GM23338 (cell line): ENCODE data around the gene MERTK. TPM values are rescaled to one million over a fixed set of nuclear protein-coding genes. Genes with fewer than 3 reads are reported as not detected.
"Not testable (repeated sequence)": the region's sequence is repeated elsewhere in the genome, so short reads cannot be mapped to it uniquely, and the experiment has no call there.

Experiments
- ATAC-seq: fragments of 200-7000 bp; cut with Tn5 transposase; 3 replicates; pipeline ENCODE4 v1.9.1; 2020
- DNase-seq: peaks from one replicate; pipeline ENCODE4 v3.0.0-alpha.2; 2015; ENCODE audit warnings: low spot score
- H2AFZ ChIP-seq: fragments of 200-600 bp; sonication (generic); 2 replicates; pipeline ENCODE4 v1.8.0; 2016; ENCODE audit warnings: antibody characterized with exemption, mild to moderate bottlenecking, moderate library complexity
- H3F3A ChIP-seq: fragments of 200-600 bp; sonication (generic); replicated peaks from 2 replicates; pipeline ENCODE4 v1.8.0; 2017; ENCODE audit warnings: antibody characterized with exemption, mixed run types, low read depth
- H3K27ac ChIP-seq: fragments of 200-600 bp; sonication (generic); 2 replicates; pipeline ENCODE4 v1.6.1; 2016; ENCODE audit warnings: low read depth
- H3K27me3 ChIP-seq: fragments of 200-600 bp; sonication (generic); 2 replicates; pipeline ENCODE4 v1.8.0; 2016; ENCODE audit warnings: mild to moderate bottlenecking, mixed run types, moderate library complexity; ENCODE audit not compliant: insufficient read depth
- H3K36me3 ChIP-seq: fragments of 200-600 bp; sonication (generic); 2 replicates; pipeline ENCODE4 v1.8.0; 2016; ENCODE audit warnings: mild to moderate bottlenecking; ENCODE audit not compliant: insufficient read depth
- H3K4me1 ChIP-seq: fragments of 200-600 bp; sonication (generic); 2 replicates; pipeline ENCODE4 v1.8.0; 2016; ENCODE audit warnings: mild to moderate bottlenecking, moderate library complexity; ENCODE audit not compliant: insufficient read depth
- H3K4me2 ChIP-seq: fragments of 200-600 bp; sonication (generic); 2 replicates; pipeline ENCODE4 v1.7.1; 2017; ENCODE audit warnings: mixed run types
- H3K4me3 ChIP-seq: fragments of 200-600 bp; sonication (generic); 2 replicates; pipeline ENCODE4 v1.6.1; 2016; ENCODE audit warnings: mixed run types
- H3K79me2 ChIP-seq: fragments of 200-600 bp; sonication (generic); replicated peaks from 2 replicates; pipeline ENCODE4 v1.8.0; 2017; ENCODE audit warnings: mild to moderate bottlenecking; ENCODE audit not compliant: insufficient read depth
- H3K9me2 ChIP-seq: fragments of 200-600 bp; sonication (generic); 2 replicates; pipeline ENCODE4 v1.8.0; 2017; ENCODE audit not compliant: insufficient read depth
- H4K20me1 ChIP-seq: fragments of 200-600 bp; sonication (generic); replicated peaks from 2 replicates; pipeline ENCODE4 v1.8.0; 2017; ENCODE audit warnings: mild to moderate bottlenecking; ENCODE audit not compliant: insufficient read depth
- H3K27ac Mint-ChIP-seq: 2 replicates; pipeline ENCODE4 v1.8.0; 2020; ENCODE audit warnings: inconsistent platforms, mild to moderate bottlenecking, moderate library complexity, mixed read lengths
- H3K27me3 Mint-ChIP-seq: 3 replicates; pipeline ENCODE4 v1.8.0; 2022; ENCODE audit warnings: low read depth, mild to moderate bottlenecking, moderate library complexity, mixed read lengths, inconsistent platforms; ENCODE audit not compliant: insufficient read depth, poor library complexity
- H3K36me3 Mint-ChIP-seq: 3 replicates; pipeline ENCODE4 v1.8.0; 2021; ENCODE audit warnings: low read depth, mild to moderate bottlenecking, inconsistent platforms, moderate library complexity, mixed read lengths
- H3K4me1 Mint-ChIP-seq: 3 replicates; pipeline ENCODE4 v1.8.0; 2020; ENCODE audit warnings: mild to moderate bottlenecking, inconsistent platforms, mixed read lengths
- H3K4me3 Mint-ChIP-seq: 3 replicates; pipeline ENCODE4 v1.8.0; 2021; ENCODE audit warnings: moderate library complexity, mild to moderate bottlenecking, inconsistent platforms, mixed read lengths
- H3K9me3 Mint-ChIP-seq: 3 replicates; pipeline ENCODE4 v1.8.0; 2020; ENCODE audit warnings: moderate library complexity, mild to moderate bottlenecking, inconsistent platforms, mixed read lengths
- CREB1 ChIP-seq: fragments of 250-450 bp; sonication (Bioruptor Pico); IDR thresholded peaks from 2 replicates; pipeline ENCODE4 v1.5.0; 2020; ENCODE audit warnings: low read depth, mild to moderate bottlenecking, moderate library complexity
- EZH2 ChIP-seq: fragments of 200-600 bp; sonication (generic); IDR thresholded peaks from one replicate; pipeline ENCODE4 v1.8.0; 2017; ENCODE audit warnings: antibody characterized with exemption, mild to moderate bottlenecking, low read depth; ENCODE audit not compliant: unreplicated experiment
- EZH2phosphoT487 ChIP-seq: fragments of 200-600 bp; sonication (generic); IDR thresholded peaks from one replicate; pipeline ENCODE4 v1.8.1; 2018; ENCODE audit warnings: antibody characterized with exemption; ENCODE audit not compliant: unreplicated experiment
- JUNB ChIP-seq: IDR thresholded peaks from one replicate; pipeline ENCODE4 v1.6.1; 2016; ENCODE audit warnings: antibody characterized with exemption; ENCODE audit not compliant: unreplicated experiment
- NANOG ChIP-seq: IDR thresholded peaks from 2 replicates; pipeline ENCODE4 v1.6.1; 2016; ENCODE audit warnings: antibody characterized with exemption, borderline replicate concordance
- POLR2AphosphoS5 ChIP-seq: IDR thresholded peaks from 2 replicates; pipeline ENCODE4 v1.6.1; 2016; ENCODE audit warnings: antibody characterized with exemption, low read depth
- STAT1 ChIP-seq: IDR thresholded peaks from one replicate; pipeline ENCODE4 v1.6.1; 2016; ENCODE audit warnings: antibody characterized with exemption; ENCODE audit not compliant: unreplicated experiment
- ZNF114 ChIP-seq: fragments of 250-450 bp; sonication (Bioruptor Pico); IDR thresholded peaks from 2 replicates; pipeline ENCODE4 v1.5.0; 2020; ENCODE audit warnings: mild to moderate bottlenecking, moderate library complexity
- polyA plus RNA-seq: library from polyadenylated mRNA; unstranded; fragments of >200 nt; fragmentation: Nextera tagmentation; extraction: Ambion mirVana; gene quantifications from 2 replicates; pipeline ENCODE4 v1.2.1, GENCODE V29; 2016
- total RNA-seq: library from RNA; depleted of rRNA; stranded (reverse); fragments of >200 nt; shearing (Covaris generic); gene quantifications from 2 replicates; pipeline ENCODE4 v1.2.3, GENCODE V29; 2014
- TF ChIP-seq, protein P1 (sequence below): IDR thresholded peaks from one replicate; pipeline ENCODE4 v1.6.1; 2018; ENCODE audit warnings: antibody characterized with exemption; ENCODE audit not compliant: unreplicated experiment
- TF ChIP-seq, protein P2 (sequence below): IDR thresholded peaks from 2 replicates; pipeline ENCODE4 v1.6.1; 2016; ENCODE audit warnings: antibody characterized with exemption
- TF ChIP-seq, protein P3 (sequence below): fragments of 250-450 bp; sonication (Bioruptor Pico); IDR thresholded peaks from 2 replicates; pipeline ENCODE4 v1.5.0; 2020; ENCODE audit warnings: mild to moderate bottlenecking, moderate library complexity

Gene MERTK
- total and polyA plus RNA-seq, 2 experiments from 2014 or later, result 3.0 to 9.0 TPM

DNA sequence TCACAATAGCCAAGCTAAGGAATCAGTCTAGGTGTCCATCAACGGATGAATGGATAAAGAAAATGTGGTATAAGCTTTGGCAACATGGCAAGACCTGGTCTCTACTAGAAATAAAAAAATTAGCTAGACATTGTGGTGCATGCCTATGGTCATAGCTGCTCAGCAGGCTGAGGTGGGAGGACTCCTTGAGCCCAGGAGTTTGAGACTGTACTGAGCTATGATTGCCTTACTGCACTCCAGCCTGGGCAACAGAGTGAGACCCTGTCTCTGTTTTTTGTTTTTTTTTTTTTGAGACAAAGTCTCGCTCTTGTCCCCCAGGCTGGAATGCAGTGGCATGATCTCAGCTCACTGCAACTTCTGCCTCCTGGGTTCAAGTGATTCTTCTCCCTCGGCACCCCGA is 11.6 kb downstream of the MERTK start:
- H3K27ac Mint-ChIP-seq, H3K4me3 ChIP-seq, H2AFZ ChIP-seq, H3F3A ChIP-seq, H3K27me3 ChIP-seq, H3K79me2 ChIP-seq, H3K36me3 Mint-ChIP-seq, H3K9me2 ChIP-seq, DNase-seq, H3K9me3 Mint-ChIP-seq, ATAC-seq, H3K27me3 Mint-ChIP-seq, H3K27ac ChIP-seq, H3K4me3 Mint-ChIP-seq, H3K36me3 ChIP-seq, H4K20me1 ChIP-seq, H3K4me2 ChIP-seq: not testable (repeated sequence)
- peaks cover 20% of the 10 kb centered on the region for H3K4me1 ChIP-seq
- H3K4me1 Mint-ChIP-seq, result peaks cover 27% of the 10 kb centered on the region

DNA sequence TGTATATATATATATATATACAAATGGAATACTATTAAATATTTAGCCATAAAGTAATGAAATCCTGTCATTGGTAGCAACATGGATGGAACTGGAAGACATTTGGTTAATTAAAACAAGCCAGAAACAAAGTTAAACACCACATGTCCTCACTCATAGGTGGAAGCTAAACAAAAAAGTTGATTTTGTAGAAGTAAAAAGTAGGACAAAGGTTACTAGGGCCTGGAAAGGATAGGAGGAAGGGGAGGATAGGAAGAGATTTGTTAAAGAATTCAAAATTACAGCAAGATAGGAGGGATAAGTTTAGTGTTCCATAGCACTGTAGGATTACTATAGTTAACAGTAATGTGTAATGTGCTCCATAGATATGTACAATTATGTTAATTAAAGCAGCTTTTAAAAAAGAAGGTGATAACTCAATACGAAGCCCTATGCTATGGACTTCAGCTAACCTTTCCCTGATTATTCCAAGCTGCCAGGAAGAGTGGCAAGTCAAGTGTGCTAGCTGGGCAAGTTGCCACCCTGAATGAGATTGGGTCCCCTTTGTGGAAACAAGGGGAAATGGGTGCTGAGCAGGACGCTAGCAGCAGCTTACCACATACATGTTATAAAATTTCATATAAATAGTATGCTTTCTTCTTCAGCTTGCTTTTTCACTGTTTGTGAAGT is 12.3 kb downstream of the MERTK start:
- Histone ChIP-seq H3K27ac (no peak overlapping the region), H3F3A (peaks cover 2% of the 10 kb centered on the region; the same call in 1 of the 2 replicates), H3K79me2 (0 out of 2 replicates have a peak, but pooled peaks cover 5% of the 10 kb centered on the region), H2AFZ (no peak overlapping the region), H3K4me2 (no peak overlapping the region), H3K9me2 (no peaks in the 10 kb centered on the region), H3K4me3 (no peak overlapping the region), H3K36me3 (no peaks in the 10 kb centered on the region), H4K20me1 (no peaks in the 10 kb centered on the region; the same call in 1 of the 2 replicates), H3K4me1 (peaks cover 15% of the 10 kb centered on the region), H3K27me3 (no peaks in the 10 kb centered on the region)
- DNase-seq (no peak), ATAC-seq (no peak)
- no peaks in the 10 kb centered on the region for H3K9me3 Mint-ChIP-seq
- H3K27me3 Mint-ChIP-seq, result no peaks in the 10 kb centered on the region
- peaks cover 23% of the 10 kb centered on the region for H3K4me1 Mint-ChIP-seq
- no peak overlapping the region for H3K27ac Mint-ChIP-seq
- H3K4me3 Mint-ChIP-seq, result no peak overlapping the region
- TF ChIP-seq, protein P1, sequence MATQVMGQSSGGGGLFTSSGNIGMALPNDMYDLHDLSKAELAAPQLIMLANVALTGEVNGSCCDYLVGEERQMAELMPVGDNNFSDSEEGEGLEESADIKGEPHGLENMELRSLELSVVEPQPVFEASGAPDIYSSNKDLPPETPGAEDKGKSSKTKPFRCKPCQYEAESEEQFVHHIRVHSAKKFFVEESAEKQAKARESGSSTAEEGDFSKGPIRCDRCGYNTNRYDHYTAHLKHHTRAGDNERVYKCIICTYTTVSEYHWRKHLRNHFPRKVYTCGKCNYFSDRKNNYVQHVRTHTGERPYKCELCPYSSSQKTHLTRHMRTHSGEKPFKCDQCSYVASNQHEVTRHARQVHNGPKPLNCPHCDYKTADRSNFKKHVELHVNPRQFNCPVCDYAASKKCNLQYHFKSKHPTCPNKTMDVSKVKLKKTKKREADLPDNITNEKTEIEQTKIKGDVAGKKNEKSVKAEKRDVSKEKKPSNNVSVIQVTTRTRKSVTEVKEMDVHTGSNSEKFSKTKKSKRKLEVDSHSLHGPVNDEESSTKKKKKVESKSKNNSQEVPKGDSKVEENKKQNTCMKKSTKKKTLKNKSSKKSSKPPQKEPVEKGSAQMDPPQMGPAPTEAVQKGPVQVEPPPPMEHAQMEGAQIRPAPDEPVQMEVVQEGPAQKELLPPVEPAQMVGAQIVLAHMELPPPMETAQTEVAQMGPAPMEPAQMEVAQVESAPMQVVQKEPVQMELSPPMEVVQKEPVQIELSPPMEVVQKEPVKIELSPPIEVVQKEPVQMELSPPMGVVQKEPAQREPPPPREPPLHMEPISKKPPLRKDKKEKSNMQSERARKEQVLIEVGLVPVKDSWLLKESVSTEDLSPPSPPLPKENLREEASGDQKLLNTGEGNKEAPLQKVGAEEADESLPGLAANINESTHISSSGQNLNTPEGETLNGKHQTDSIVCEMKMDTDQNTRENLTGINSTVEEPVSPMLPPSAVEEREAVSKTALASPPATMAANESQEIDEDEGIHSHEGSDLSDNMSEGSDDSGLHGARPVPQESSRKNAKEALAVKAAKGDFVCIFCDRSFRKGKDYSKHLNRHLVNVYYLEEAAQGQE, result no peak
- TF ChIP-seq JUNB, result no peak
- no peak for TF ChIP-seq ZNF114 (CRISPR knock-in tag)
- no peak for TF ChIP-seq NANOG
- TF ChIP-seq, protein P2, sequence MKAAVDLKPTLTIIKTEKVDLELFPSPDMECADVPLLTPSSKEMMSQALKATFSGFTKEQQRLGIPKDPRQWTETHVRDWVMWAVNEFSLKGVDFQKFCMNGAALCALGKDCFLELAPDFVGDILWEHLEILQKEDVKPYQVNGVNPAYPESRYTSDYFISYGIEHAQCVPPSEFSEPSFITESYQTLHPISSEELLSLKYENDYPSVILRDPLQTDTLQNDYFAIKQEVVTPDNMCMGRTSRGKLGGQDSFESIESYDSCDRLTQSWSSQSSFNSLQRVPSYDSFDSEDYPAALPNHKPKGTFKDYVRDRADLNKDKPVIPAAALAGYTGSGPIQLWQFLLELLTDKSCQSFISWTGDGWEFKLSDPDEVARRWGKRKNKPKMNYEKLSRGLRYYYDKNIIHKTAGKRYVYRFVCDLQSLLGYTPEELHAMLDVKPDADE, result no peak
- TF ChIP-seq EZH2, result no peak
- TF ChIP-seq, protein P3, sequence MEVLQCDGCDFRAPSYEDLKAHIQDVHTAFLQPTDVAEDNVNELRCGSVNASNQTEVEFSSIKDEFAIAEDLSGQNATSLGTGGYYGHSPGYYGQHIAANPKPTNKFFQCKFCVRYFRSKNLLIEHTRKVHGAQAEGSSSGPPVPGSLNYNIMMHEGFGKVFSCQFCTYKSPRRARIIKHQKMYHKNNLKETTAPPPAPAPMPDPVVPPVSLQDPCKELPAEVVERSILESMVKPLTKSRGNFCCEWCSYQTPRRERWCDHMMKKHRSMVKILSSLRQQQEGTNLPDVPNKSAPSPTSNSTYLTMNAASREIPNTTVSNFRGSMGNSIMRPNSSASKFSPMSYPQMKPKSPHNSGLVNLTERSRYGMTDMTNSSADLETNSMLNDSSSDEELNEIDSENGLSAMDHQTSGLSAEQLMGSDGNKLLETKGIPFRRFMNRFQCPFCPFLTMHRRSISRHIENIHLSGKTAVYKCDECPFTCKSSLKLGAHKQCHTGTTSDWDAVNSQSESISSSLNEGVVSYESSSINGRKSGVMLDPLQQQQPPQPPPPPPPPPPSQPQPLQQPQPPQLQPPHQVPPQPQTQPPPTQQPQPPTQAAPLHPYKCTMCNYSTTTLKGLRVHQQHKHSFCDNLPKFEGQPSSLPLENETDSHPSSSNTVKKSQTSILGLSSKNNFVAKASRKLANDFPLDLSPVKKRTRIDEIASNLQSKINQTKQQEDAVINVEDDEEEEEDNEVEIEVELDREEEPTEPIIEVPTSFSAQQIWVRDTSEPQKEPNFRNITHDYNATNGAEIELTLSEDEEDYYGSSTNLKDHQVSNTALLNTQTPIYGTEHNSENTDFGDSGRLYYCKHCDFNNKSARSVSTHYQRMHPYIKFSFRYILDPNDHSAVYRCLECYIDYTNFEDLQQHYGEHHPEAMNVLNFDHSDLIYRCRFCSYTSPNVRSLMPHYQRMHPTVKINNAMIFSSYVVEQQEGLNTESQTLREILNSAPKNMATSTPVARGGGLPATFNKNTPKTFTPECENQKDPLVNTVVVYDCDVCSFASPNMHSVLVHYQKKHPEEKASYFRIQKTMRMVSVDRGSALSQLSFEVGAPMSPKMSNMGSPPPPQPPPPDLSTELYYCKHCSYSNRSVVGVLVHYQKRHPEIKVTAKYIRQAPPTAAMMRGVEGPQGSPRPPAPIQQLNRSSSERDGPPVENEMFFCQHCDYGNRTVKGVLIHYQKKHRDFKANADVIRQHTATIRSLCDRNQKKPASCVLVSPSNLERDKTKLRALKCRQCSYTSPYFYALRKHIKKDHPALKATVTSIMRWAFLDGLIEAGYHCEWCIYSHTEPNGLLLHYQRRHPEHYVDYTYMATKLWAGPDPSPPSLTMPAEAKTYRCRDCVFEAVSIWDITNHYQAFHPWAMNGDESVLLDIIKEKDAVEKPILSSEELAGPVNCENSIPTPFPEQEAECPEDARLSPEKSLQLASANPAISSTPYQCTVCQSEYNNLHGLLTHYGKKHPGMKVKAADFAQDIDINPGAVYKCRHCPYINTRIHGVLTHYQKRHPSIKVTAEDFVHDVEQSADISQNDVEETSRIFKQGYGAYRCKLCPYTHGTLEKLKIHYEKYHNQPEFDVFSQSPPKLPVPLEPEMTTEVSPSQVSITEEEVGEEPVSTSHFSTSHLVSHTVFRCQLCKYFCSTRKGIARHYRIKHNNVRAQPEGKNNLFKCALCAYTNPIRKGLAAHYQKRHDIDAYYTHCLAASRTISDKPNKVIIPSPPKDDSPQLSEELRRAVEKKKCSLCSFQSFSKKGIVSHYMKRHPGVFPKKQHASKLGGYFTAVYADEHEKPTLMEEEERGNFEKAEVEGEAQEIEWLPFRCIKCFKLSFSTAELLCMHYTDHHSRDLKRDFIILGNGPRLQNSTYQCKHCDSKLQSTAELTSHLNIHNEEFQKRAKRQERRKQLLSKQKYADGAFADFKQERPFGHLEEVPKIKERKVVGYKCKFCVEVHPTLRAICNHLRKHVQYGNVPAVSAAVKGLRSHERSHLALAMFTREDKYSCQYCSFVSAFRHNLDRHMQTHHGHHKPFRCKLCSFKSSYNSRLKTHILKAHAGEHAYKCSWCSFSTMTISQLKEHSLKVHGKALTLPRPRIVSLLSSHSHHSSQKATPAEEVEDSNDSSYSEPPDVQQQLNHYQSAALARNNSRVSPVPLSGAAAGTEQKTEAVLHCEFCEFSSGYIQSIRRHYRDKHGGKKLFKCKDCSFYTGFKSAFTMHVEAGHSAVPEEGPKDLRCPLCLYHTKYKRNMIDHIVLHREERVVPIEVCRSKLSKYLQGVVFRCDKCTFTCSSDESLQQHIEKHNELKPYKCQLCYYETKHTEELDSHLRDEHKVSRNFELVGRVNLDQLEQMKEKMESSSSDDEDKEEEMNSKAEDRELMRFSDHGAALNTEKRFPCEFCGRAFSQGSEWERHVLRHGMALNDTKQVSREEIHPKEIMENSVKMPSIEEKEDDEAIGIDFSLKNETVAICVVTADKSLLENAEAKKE (CRISPR knock-in tag), result no peak
- TF ChIP-seq STAT1, result no peak
- no peak for TF ChIP-seq POLR2AphosphoS5
- no peak for TF ChIP-seq CREB1
- TF ChIP-seq EZH2phosphoT487, result no peak
- H3K36me3 Mint-ChIP-seq, result no peaks in the 10 kb centered on the region
